Transverse colon (tissue), 4 donors: Measurements from ENCODE around the gene ZFYVE21. TPM values are rescaled to one million over a fixed set of nuclear protein-coding genes. Genes with fewer than 3 reads are reported as not detected.

Source experiments
- DNase-seq: peaks from one replicate; pipeline ENCODE4 v3.0.0-alpha.2; 2019
- H3K27ac ChIP-seq, 4 donors: fragments of 200-600 bp; sonication (generic); 2 replicates each; pipeline ENCODE4 v1.5.1; 2016 to 2018; ENCODE audit warnings: inconsistent platforms in 4 of 4
- H3K27me3 ChIP-seq: fragments of 200-600 bp; sonication (generic); 2 replicates; pipeline ENCODE4 v1.5.1; 2017; ENCODE audit warnings: inconsistent platforms
- H3K36me3 ChIP-seq, 4 donors: fragments of 200-600 bp; sonication (generic); 2 replicates each; pipeline ENCODE4 v1.5.1; 2017 to 2019; ENCODE audit warnings: inconsistent platforms in 4 of 4
- H3K4me1 ChIP-seq, 4 donors: fragments of 200-600 bp; sonication (generic); 2 replicates each; pipeline ENCODE4 v1.5.1; 2017 to 2020; ENCODE audit warnings: inconsistent platforms in 4 of 4
- H3K4me3 ChIP-seq, 4 donors: fragments of 200-600 bp; sonication (generic); 1 replicate in 1 of 4; 2 replicates in 3 of 4; pipeline versions ENCODE4 v1.5.1 to v1.6.1; 2017 to 2019; ENCODE audit warnings: inconsistent platforms in 4 of 4
- H3K9me3 ChIP-seq, 2 donors: fragments of 200-600 bp; sonication (generic); 2 replicates each; pipeline ENCODE4 v1.5.1; 2017 to 2019; ENCODE audit warnings: inconsistent platforms in 2 of 2
- CTCF ChIP-seq, 5 experiments: fragments of 200-600 bp in 3 of 5; fragments of 450-650 bp in 2 of 5; sonication (generic) in 3 of 5; IDR thresholded peaks; 1 replicate in 2 of 5; 2 replicates in 3 of 5; pipeline ENCODE4 v1.5.1; 2016 to 2017; ENCODE audit warnings: antibody characterized with exemption in 5 of 5, inconsistent platforms in 3 of 5, mild to moderate bottlenecking in 2 of 5, moderate library complexity in 1 of 5
- EP300 ChIP-seq: sonication (generic); formaldehyde crosslinking; IDR thresholded peaks from one replicate; pipeline ENCODE4 v1.6.1; 2017; ENCODE audit warnings: antibody characterized with exemption, low read depth
- POLR2A ChIP-seq: fragments of 450-650 bp; IDR thresholded peaks from one replicate; pipeline ENCODE4 v1.6.1; 2016; ENCODE audit warnings: antibody characterized with exemption, mild to moderate bottlenecking, moderate library complexity
- POLR2AphosphoS5 ChIP-seq, 3 donors: sonication (generic); formaldehyde crosslinking; IDR thresholded peaks; one replicate each; pipeline ENCODE4 v1.6.1; 2016; ENCODE audit warnings: antibody characterized with exemption in 3 of 3
- WGBS, 2 donors: methylation state at CpG; one replicate each; pipeline ENCODE4 v1.1.5; 2018; ENCODE audit warnings: low coverage in 1 of 2; 5-methylcytosine and 5-hydroxymethylcytosine counted together
- in situ Hi-C, 4 donors: fragments of 200-750 bp; cut with MboI; loops; one replicate each; pipeline versions ENCODE4 v1.15.0 to v1.15.1; 2017; ENCODE audit warnings: low sequenced_read_pairs in 3 of 4, low pct_ligation_motif_present in 1 of 4, low pct_unique_long_range_greater_than_20kb in 1 of 4
- intact Hi-C: fragments of 100-400 bp; cut with DNase I; formaldehyde crosslinking; loops from one replicate; pipeline ENCODE4 v1.15.1; 2023; ENCODE audit warnings: low total_unique reads
- total RNA-seq, 4 donors: library from RNA; depleted of rRNA; stranded (reverse); fragments of >200 nt; gene quantifications; one replicate each; pipeline ENCODE4 v1.1.0, GENCODE V29; 2016

ZFYVE21 gene
- total RNA-seq, 4 donors from 2014 or later = 90.2 to 214 (median 137) TPM

GRCh38 chr14:103735815-103736545 lies 20.4 kb downstream of the ZFYVE21 start:
- Histone ChIP-seq H3K27me3 (no peaks in the 10 kb centered on the region), H3K36me3 (peaks cover 0 to 34% (median 0%) of the 10 kb centered on the region in 4 donors), H3K4me3 (no peak overlapping the region), H3K4me1 (peaks cover 0 to 12% (median 4%) of the 10 kb centered on the region in 4 donors), H3K27ac (peak overlapping the region in 3 of 4 donors; percentile 37 to 55 (median 53)), H3K9me3 (no peaks in the 10 kb centered on the region)
- intact Hi-C loops (no loop called here), in situ Hi-C loops (no loop called here)
- TF ChIP-seq POLR2A = no peak
- no peak for TF ChIP-seq EP300
- no peak for TF ChIP-seq CTCF (IDR thresholded peaks at IDR 0.05)
- TF ChIP-seq POLR2AphosphoS5 (IDR thresholded peaks at IDR 0.05) = no peak
- DNase-seq = no peak
- WGBS, 2 donors = 89% methylated on average over 18 of the region's 22 CpGs; no CpG with 5 or more reads in 1 of the 2 donors

- Histone ChIP-seq H3K27me3 (no peaks in the 10 kb centered on the region), H3K36me3 (peaks cover 0 to 34% (median 0%) of the 10 kb centered on the region in 4 donors), H3K9me3 (no peaks in the 10 kb centered on the region), H3K4me3 (no peak overlapping the region), H3K4me1 (peaks cover 0 to 12% (median 4%) of the 10 kb centered on the region in 4 donors), H3K27ac (peak overlapping the region; percentile 27 to 55 (median 45))
- DNase-seq = no peak
- TF ChIP-seq CTCF (IDR thresholded peaks at IDR 0.05) = no peak
- TF ChIP-seq POLR2AphosphoS5 (IDR thresholded peaks at IDR 0.05) = peak in 1 of 3 donors; percentile 27
- WGBS, 2 donors = 88 to 100% methylated on average over 1 to 10 of the region's 10 CpGs
- intact Hi-C loops (no loop called here), in situ Hi-C loops (no loop called here)
Observed at GRCh38 chr14:103736546-103737431, 21.2 kb downstream of the ZFYVE21 start.

GRCh38 chr14:103737432-103738045 lies 21.9 kb downstream of the ZFYVE21 start:
- no peak for DNase-seq
- TF ChIP-seq CTCF (IDR thresholded peaks at IDR 0.05) = no peak
- TF ChIP-seq POLR2A = no peak
- TF ChIP-seq POLR2AphosphoS5 (IDR thresholded peaks at IDR 0.05) = no peak
- TF ChIP-seq EP300 = no peak
- Histone ChIP-seq H3K4me1 (peaks cover 0 to 12% (median 4%) of the 10 kb centered on the region in 4 donors), H3K9me3 (no peaks in the 10 kb centered on the region), H3K36me3 (peaks cover 0 to 32% (median 0%) of the 10 kb centered on the region in 4 donors), H3K27me3 (no peaks in the 10 kb centered on the region), H3K27ac (peak overlapping the region in 2 of 4 donors; percentile 8 to 43), H3K4me3 (no peak overlapping the region)
- intact Hi-C loops = no loop called here
- WGBS, 2 donors = 92 to 94% methylated on average over 10 to 16 of the region's 16 CpGs
- in situ Hi-C loops = no loop called here

- H3K4me1 ChIP-seq = peaks cover 0 to 12% (median 4%) of the 10 kb centered on the region in 4 donors
- intact Hi-C loops = no loop called here
- WGBS, 2 donors = 88% methylated on average over 9 to 10 of the region's 10 CpGs
Observed at GRCh38 chr14:103738166-103738565, 22.6 kb downstream of the ZFYVE21 start.

More at GRCh38 chr14:103738166-103738565, 22.6 kb downstream of the ZFYVE21 start:
- Histone ChIP-seq H3K27me3 (no peaks in the 10 kb centered on the region), H3K36me3 (peaks cover 0 to 26% (median 0%) of the 10 kb centered on the region in 4 donors), H3K9me3 (no peaks in the 10 kb centered on the region), H3K27ac (no peak overlapping the region), H3K4me3 (no peak overlapping the region)
- in situ Hi-C loops = no loop called here
- DNase-seq = no peak
- TF ChIP-seq EP300 (no peak), CTCF (IDR thresholded peaks at IDR 0.05) (no peak), POLR2AphosphoS5 (IDR thresholded peaks at IDR 0.05) (no peak), POLR2A (no peak)
